PFSK-1 (cell line): ENCODE data around the gene ADARB1.

Source experiments
- FOXP2 ChIP-seq: optimal IDR thresholded peaks from 2 replicates; pipeline ENCODE3; 2011; ENCODE audit warnings: borderline replicate concordance, control low read depth, inconsistent platforms; ENCODE audit not compliant: insufficient read depth; ENCODE audit errors: extremely low read length, extremely low read depth
- POLR2AphosphoS5 ChIP-seq: IDR thresholded peaks from 2 replicates; pipeline ENCODE4 v1.6.1; 2012; ENCODE audit warnings: low read depth, mild to moderate bottlenecking, control low read depth, low read length, moderate library complexity
- REST ChIP-seq, 2 experiments: IDR thresholded peaks; 2 replicates each; pipeline versions ENCODE4 v1.6.1 to v1.8.0; 2011 to 2012; ENCODE audit warnings: low read depth in 2 of 2, low read length in 2 of 2, control low read depth in 1 of 2, inconsistent platforms in 1 of 2, mild to moderate bottlenecking in 1 of 2, moderate library complexity in 1 of 2; ENCODE audit not compliant: insufficient read depth in 1 of 2
- SIN3A ChIP-seq: IDR thresholded peaks from 2 replicates; pipeline ENCODE4 v1.6.1; 2012; ENCODE audit warnings: mild to moderate bottlenecking, low read length, moderate library complexity, borderline replicate concordance; ENCODE audit not compliant: insufficient read depth
- TAF1 ChIP-seq: IDR thresholded peaks from 2 replicates; pipeline ENCODE4 v1.6.1; 2012; ENCODE audit warnings: low read length, control low read depth, borderline replicate concordance; ENCODE audit not compliant: insufficient read depth

GRCh38 chr21:45204395-45204794 lies 130.0 kb downstream of the ADARB1 start:
- TF ChIP-seq POLR2AphosphoS5 (no peak), TAF1 (no peak), SIN3A (no peak), FOXP2 (no peak), REST (IDR thresholded peaks at IDR 0.05; ENCODE audit: insufficient read depth in 1 of 2, low read depth in 2 of 2, low read length in 2 of 2) (no peak)
